Measurements from ENCODE around the gene SLC6A19. TPM values are rescaled to one million over a fixed set of nuclear protein-coding genes. Genes with fewer than 3 reads are reported as not detected.

SLC6A19 gene
- total RNA-seq, 2 donors from 2014 or later, result 0.09 to 0.17 TPM

GRCh38 chr5:1249366-1250280 lies 48.2 kb downstream of the SLC6A19 start:
- H3K9me3 ChIP-seq, result no peaks in the 10 kb centered on the region
- intact Hi-C loops (cut with DNase I), result no loop called here
- TF ChIP-seq POLR2AphosphoS5 (IDR thresholded peaks at IDR 0.05), result no peak
- TF ChIP-seq POLR2A (IDR thresholded peaks at IDR 0.05), result no peak
- TF ChIP-seq CTCF (IDR thresholded peaks at IDR 0.05), result no peak
- no peak for DNase-seq (ENCODE audit: low spot score)
- H3K36me3 ChIP-seq, result no peaks in the 10 kb centered on the region
- H3K27ac ChIP-seq, result no peak overlapping the region
- H3K27me3 ChIP-seq (replicated peaks; ENCODE audit: insufficient read depth), result peaks cover 14% of the 10 kb centered on the region
- WGBS, result 67% methylated on average over 19 of the region's 29 CpGs
- no peak overlapping the region for H3K4me3 ChIP-seq
- H3K4me1 ChIP-seq (replicated peaks), result no peaks in the 10 kb centered on the region

GRCh38 chr5:1251678-1252580 lies 50.5 kb downstream of the SLC6A19 start:
- no peak for DNase-seq (ENCODE audit: low spot score)
- no peaks in the 10 kb centered on the region for H3K36me3 ChIP-seq
- no peak overlapping the region for H3K4me3 ChIP-seq
- H3K9me3 ChIP-seq, result no peaks in the 10 kb centered on the region
- TF ChIP-seq POLR2A (IDR thresholded peaks at IDR 0.05), result no peak
- TF ChIP-seq CTCF (IDR thresholded peaks at IDR 0.05), result no peak
- TF ChIP-seq POLR2AphosphoS5 (IDR thresholded peaks at IDR 0.05), result no peak
- 28% methylated on average over 27 of the region's 27 CpGs for WGBS
- H3K27ac ChIP-seq, result no peak overlapping the region
- peaks cover 3% of the 10 kb centered on the region for H3K27me3 ChIP-seq (replicated peaks; ENCODE audit: insufficient read depth)
- no peaks in the 10 kb centered on the region for H3K4me1 ChIP-seq (replicated peaks)
- intact Hi-C loops (cut with DNase I), result no loop called here

DNA sequence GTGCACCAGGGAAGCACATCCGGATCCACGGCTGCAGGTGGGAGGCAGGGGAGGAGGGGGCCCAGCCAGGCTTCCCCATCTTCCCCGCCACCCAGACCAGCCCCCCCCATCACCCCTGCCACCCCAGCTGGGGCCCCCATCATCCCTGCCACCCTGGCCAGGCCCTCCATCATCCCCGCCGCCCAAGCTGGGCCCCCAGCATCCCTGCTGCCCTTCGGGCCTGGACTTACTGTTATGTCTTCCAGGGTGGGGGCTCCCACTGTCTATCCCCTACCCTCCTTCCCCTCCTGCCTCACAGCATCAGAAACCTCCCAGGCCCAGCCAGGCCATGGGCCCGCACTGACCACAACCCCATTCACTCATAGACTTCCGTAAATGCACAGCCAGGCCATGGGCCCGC lies 51.3 kb downstream of the SLC6A19 start:
- TF ChIP-seq POLR2A (IDR thresholded peaks at IDR 0.05) (no peak), POLR2AphosphoS5 (IDR thresholded peaks at IDR 0.05) (no peak), CTCF (IDR thresholded peaks at IDR 0.05) (no peak)
- Histone ChIP-seq H3K36me3 (no peaks in the 10 kb centered on the region), H3K27me3 (replicated peaks; ENCODE audit: insufficient read depth) (peaks cover 3% of the 10 kb centered on the region), H3K4me3 (no peak overlapping the region), H3K9me3 (no peaks in the 10 kb centered on the region), H3K4me1 (replicated peaks) (no peaks in the 10 kb centered on the region), H3K27ac (no peak overlapping the region)
- intact Hi-C loops (cut with DNase I), result no loop called here
- no peak for DNase-seq (ENCODE audit: low spot score)
- WGBS, result 93% methylated on average over 9 of the region's 9 CpGs

DNA sequence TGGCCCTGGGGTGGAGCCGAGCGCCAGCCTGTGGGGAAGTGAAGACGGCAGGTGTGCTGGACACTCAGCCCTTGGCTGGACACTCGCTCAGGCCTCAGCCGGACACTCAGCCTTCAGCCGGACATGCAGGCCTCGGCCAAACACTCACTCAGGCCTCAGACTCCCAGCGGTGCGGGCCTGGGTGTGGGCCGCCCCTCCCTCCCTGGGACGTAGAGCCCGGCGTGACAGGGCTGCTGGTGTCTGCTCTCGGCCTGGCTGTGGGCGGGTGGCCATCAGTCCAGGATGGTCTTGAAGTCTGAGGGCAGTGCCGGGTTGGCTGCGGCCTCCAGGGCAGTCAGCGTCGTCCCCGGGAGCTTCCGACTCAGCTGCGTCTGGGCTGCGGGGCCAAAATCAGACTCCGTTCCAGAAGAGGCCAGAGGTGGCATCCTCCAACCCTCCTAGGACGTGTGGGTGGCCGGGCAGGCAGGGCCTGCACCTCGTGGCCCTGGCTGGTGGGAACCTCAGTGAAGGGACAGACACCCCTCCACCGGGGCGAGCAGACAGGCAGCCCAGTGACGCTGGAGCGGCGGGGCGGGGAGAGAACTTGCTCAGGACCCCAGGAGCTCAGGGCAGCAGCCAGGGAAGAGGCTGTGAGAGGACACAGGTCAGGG lies 52.2 kb downstream of the SLC6A19 start:
- Histone ChIP-seq H3K9me3 (no peaks in the 10 kb centered on the region), H3K36me3 (no peaks in the 10 kb centered on the region), H3K4me3 (no peak overlapping the region), H3K27me3 (replicated peaks; ENCODE audit: insufficient read depth) (no peaks in the 10 kb centered on the region), H3K27ac (no peak overlapping the region), H3K4me1 (replicated peaks) (no peaks in the 10 kb centered on the region)
- DNase-seq (ENCODE audit: low spot score), result no peak
- WGBS, result 84% methylated on average over 32 of the region's 33 CpGs
- TF ChIP-seq POLR2A (IDR thresholded peaks at IDR 0.05) (no peak), POLR2AphosphoS5 (IDR thresholded peaks at IDR 0.05) (no peak), CTCF (IDR thresholded peaks at IDR 0.05) (no peak)
- intact Hi-C loops (cut with DNase I), result no loop called here

Data from prostate gland (tissue), 2 donors.